ENCODE data around the gene PITPNC1.

DNA sequence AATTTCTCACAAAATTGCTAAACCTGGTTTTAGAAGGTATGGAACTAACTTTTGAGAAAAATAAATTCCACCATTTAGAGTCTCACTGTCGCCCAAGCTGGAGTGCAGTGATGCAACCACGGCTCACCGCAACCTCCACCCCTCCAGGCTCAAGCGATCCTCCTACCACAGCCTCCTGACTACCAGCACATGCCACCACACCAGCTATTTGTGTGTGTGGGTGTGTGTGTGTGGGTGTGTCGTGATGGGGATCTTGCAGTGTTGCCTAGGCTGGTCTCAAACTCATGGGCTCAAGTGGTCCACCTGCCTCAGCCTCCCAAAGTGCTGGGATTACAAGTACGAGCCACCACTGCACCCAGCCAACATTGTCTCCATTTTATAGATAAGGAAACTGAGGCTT is 269.4 kb downstream of the PITPNC1 start:
- TF ChIP-seq, protein P1, sequence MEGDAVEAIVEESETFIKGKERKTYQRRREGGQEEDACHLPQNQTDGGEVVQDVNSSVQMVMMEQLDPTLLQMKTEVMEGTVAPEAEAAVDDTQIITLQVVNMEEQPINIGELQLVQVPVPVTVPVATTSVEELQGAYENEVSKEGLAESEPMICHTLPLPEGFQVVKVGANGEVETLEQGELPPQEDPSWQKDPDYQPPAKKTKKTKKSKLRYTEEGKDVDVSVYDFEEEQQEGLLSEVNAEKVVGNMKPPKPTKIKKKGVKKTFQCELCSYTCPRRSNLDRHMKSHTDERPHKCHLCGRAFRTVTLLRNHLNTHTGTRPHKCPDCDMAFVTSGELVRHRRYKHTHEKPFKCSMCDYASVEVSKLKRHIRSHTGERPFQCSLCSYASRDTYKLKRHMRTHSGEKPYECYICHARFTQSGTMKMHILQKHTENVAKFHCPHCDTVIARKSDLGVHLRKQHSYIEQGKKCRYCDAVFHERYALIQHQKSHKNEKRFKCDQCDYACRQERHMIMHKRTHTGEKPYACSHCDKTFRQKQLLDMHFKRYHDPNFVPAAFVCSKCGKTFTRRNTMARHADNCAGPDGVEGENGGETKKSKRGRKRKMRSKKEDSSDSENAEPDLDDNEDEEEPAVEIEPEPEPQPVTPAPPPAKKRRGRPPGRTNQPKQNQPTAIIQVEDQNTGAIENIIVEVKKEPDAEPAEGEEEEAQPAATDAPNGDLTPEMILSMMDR (IDR thresholded peaks at IDR 0.05): no peak
- TF ChIP-seq EP300 (IDR thresholded peaks at IDR 0.05): no peak
- TF ChIP-seq POLR2A (IDR thresholded peaks at IDR 0.05): no peak
